ENCODE measurements around the gene ZFAND5. TPM values are rescaled to one million over a fixed set of nuclear protein-coding genes. Genes with fewer than 3 reads are reported as not detected.

The ZFAND5 gene
- polyA plus RNA-seq, 1 donor from 2014 or later: 338 TPM

- H4K20me1 ChIP-seq (ENCODE audit: insufficient read depth): no peaks in the 10 kb centered on the region
- no peaks in the 10 kb centered on the region for H3K27me3 ChIP-seq (ENCODE audit: insufficient read depth, low read depth, low read length)
- no peaks in the 10 kb centered on the region for H3K36me3 ChIP-seq (ENCODE audit: insufficient read depth, low read length)
- no peaks in the 10 kb centered on the region for H3K9me3 ChIP-seq (ENCODE audit: low read length)
- H2AFZ ChIP-seq (ENCODE audit: low read depth, low read length): no peak overlapping the region
- H3F3A ChIP-seq (ENCODE audit: insufficient read depth, low read length, poor library complexity, severe bottlenecking): no peaks in the 10 kb centered on the region
- no peaks in the 10 kb centered on the region for H3K9me2 ChIP-seq (ENCODE audit: insufficient read depth, low read length)
- no peak overlapping the region for H3K9ac ChIP-seq (ENCODE audit: low read length)
- no peak overlapping the region for H3K4me3 ChIP-seq (ENCODE audit: low read length)
- H3K79me2 ChIP-seq (replicated peaks; ENCODE audit: insufficient read depth, low read length): no peaks in the 10 kb centered on the region
- TF ChIP-seq POLR2AphosphoS5 (IDR thresholded peaks at IDR 0.05) (no peak), RAD21 (conservative IDR thresholded peaks at IDR 0.05) (no peak), TAF1 (IDR thresholded peaks at IDR 0.05; ENCODE audit: low read depth) (no peak), SMC3 (conservative IDR thresholded peaks at IDR 0.05; ENCODE audit: poor library complexity) (no peak), EZH2 (IDR thresholded peaks at IDR 0.05; ENCODE audit: borderline replicate concordance, insufficient read depth, low read length, poor library complexity, severe bottlenecking) (no peak), REST (IDR thresholded peaks at IDR 0.05; ENCODE audit: borderline replicate concordance) (no peak), CTCF (IDR thresholded peaks at IDR 0.05; ENCODE audit: poor library complexity, severe bottlenecking) (no peak), MXI1 (conservative IDR thresholded peaks at IDR 0.05; ENCODE audit: poor library complexity, severe bottlenecking) (no peak), EP300 (conservative IDR thresholded peaks at IDR 0.05; ENCODE audit: poor library complexity, severe bottlenecking) (no peak)
- no peak overlapping the region for H3K27ac ChIP-seq (ENCODE audit: low read length)
- H3K4me2 ChIP-seq (ENCODE audit: low read length): no peak overlapping the region
Observed at GRCh38 chr9:72305102-72305546, 59.9 kb downstream of the ZFAND5 start.

GRCh38 chr9:72304538-72304937 is 60.5 kb downstream of the ZFAND5 start:
- TF ChIP-seq EZH2 (IDR thresholded peaks at IDR 0.05; ENCODE audit: borderline replicate concordance, insufficient read depth, low read length, poor library complexity, severe bottlenecking): no peak
- TF ChIP-seq REST (IDR thresholded peaks at IDR 0.05; ENCODE audit: borderline replicate concordance): no peak
- TF ChIP-seq TAF1 (IDR thresholded peaks at IDR 0.05; ENCODE audit: low read depth): no peak
- TF ChIP-seq CTCF (IDR thresholded peaks at IDR 0.05; ENCODE audit: poor library complexity, severe bottlenecking): no peak
- no peak for TF ChIP-seq SMC3 (conservative IDR thresholded peaks at IDR 0.05; ENCODE audit: poor library complexity)
- TF ChIP-seq RAD21 (conservative IDR thresholded peaks at IDR 0.05): no peak
- no peak for TF ChIP-seq EP300 (conservative IDR thresholded peaks at IDR 0.05; ENCODE audit: poor library complexity, severe bottlenecking)
- no peak for TF ChIP-seq POLR2AphosphoS5 (IDR thresholded peaks at IDR 0.05)
- TF ChIP-seq MXI1 (conservative IDR thresholded peaks at IDR 0.05; ENCODE audit: poor library complexity, severe bottlenecking): no peak
- H3K9me2 ChIP-seq (ENCODE audit: insufficient read depth, low read length): no peaks in the 10 kb centered on the region
- no peaks in the 10 kb centered on the region for H3K79me2 ChIP-seq (replicated peaks; ENCODE audit: insufficient read depth, low read length)
- H3K27ac ChIP-seq (ENCODE audit: low read length): no peak overlapping the region
- H3K9me3 ChIP-seq (ENCODE audit: low read length): no peaks in the 10 kb centered on the region
- no peaks in the 10 kb centered on the region for H3K36me3 ChIP-seq (ENCODE audit: insufficient read depth, low read length)
- no peaks in the 10 kb centered on the region for H3K27me3 ChIP-seq (ENCODE audit: insufficient read depth, low read depth, low read length)
- H2AFZ ChIP-seq (ENCODE audit: low read depth, low read length): no peak overlapping the region
- no peak overlapping the region for H3K4me3 ChIP-seq (ENCODE audit: low read length)
- no peaks in the 10 kb centered on the region for H4K20me1 ChIP-seq (ENCODE audit: insufficient read depth)
- H3K4me2 ChIP-seq (ENCODE audit: low read length): no peak overlapping the region
- no peaks in the 10 kb centered on the region for H3F3A ChIP-seq (ENCODE audit: insufficient read depth, low read length, poor library complexity, severe bottlenecking)
- H3K9ac ChIP-seq (ENCODE audit: low read length): no peak overlapping the region

Measured in neural cell (in vitro differentiated cells).